Umbilical cord (tissue), 2 donors: Measurements from ENCODE around the gene CCDC197. TPM values are rescaled to one million over a fixed set of nuclear protein-coding genes. Genes with fewer than 3 reads are reported as not detected.

Source experiments
- DNase-seq: peaks from one replicate; pipeline ENCODE4 v3.0.0-alpha.2; 2015; ENCODE audit warnings: low spot score
- total RNA-seq: library from RNA; depleted of rRNA; stranded (reverse); fragments of >200 nt; gene quantifications from one replicate; pipeline ENCODE4 v1.2.3, GENCODE V29; 2014; ENCODE audit warnings: low replicate concordance; ENCODE audit not compliant: insufficient read depth

The CCDC197 gene
- total RNA-seq, 1 donor from 2014 or later = not detected

DNA sequence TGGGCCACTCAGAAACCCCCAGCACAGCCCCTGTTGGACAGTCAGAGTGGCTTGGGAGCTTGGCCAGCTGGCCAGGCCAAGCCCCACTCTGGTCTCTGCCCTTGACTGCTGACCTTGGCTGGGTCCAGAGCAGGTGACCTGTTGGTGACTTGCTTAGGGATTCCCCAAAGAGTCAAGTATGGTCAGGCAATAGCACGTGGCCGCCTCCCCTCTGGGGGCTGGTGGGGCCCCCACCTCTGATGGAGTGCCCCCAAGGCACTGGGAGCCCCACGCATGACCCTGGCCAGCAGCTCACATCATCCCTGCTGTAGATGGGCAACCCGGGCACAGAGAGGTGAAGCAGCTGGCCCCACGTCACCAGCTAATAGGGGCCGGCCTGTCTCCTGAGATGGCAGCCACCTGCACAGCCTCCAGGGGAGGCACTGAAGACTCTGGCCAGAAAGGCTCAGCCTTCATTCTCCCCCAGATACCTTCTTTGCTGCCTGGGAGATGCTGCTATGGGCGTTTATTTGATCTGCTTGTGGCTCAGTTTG is 1.8 kb downstream of the CCDC197 start:
- DNase-seq = no peak

DNA sequence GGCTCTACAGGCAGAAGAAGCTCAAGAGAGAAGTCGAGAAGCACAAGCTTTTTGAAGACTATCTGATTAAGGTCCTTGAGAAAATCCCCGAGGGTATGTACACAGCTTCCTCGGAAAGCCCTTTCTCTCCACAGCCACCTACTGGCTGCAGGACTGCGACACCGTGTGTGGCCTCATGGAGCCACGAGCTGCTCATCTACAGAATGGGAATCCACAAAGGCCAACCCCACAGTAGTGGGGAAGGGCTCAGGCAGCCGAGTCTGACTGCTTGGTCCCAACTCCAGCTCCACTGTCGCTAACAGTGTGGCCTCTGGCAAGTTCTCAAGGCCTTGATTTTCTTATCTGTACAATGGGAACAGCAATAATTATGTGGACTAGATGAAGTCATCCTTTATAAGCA is 2.5 kb downstream of the CCDC197 start:
- DNase-seq = no peak

- DNase-seq = no peak
Measured at GRCh38 chr14:94000267-94000666, 3.2 kb downstream of the CCDC197 start.

- peak; percentile 34 for DNase-seq
Measured at GRCh38 chr14:94001016-94001415, 3.9 kb downstream of the CCDC197 start.

GRCh38 chr14:94001501-94002396 is 4.6 kb downstream of the CCDC197 start:
- peak; percentile 75 for DNase-seq

- DNase-seq = no peak
Measured at GRCh38 chr14:94003397-94003796, 6.3 kb downstream of the CCDC197 start.

GRCh38 chr14:94004015-94004414 is 6.9 kb downstream of the CCDC197 start:
- DNase-seq = no peak

DNA sequence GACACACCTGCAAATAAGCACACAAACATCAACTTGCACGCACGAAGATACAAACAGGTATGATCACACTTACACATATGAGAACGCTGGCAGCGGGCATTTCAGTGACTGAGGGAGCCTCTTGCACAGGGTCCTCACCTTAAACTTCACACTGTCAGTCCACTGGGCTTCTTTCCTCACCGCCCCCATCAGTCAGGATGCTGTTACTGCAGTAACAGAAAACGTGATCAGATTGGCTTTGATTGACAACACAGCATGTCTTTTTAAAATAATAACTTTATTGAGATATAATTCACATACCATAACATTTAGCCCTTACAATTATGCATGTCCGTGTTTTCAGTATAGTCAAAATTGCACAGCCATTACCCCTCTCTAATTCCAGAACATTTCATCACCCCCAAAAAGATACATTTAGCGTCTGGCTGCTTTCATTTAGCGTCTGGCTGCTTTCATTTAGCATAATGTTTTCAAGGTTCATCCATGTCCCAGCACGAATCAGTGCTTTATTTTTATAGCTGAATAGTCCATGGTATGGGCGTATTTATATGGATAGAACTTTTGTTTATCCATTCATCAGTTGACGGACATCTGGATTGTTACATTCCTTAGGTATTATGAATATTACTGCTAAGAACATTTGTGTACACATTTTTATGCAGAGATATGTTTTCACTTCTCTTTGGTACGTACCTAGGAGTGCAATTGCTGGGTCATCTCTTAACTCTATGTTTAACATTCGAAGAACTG is 8.4 kb downstream of the CCDC197 start:
- no peak for DNase-seq

DNA sequence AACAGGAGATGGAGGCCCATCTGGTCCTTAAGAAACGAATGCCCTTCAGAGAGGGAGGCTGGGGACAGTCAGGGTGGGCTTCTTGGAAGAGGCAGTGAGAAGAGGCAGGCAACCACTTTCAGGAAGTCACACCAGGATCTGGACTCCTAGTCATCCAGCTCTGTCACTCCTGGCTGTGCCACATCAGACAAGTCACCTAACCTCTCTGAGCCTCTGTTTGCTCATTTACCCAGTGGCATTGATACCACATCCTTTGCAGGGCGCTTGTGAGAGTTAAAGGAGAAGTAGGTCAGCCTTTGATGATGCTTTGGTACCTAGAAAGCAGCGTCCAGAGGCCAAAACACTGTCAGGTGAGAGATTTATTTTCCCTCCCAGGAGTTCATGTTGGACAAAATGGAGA is 11.1 kb downstream of the CCDC197 start:
- no peak for DNase-seq

DNA sequence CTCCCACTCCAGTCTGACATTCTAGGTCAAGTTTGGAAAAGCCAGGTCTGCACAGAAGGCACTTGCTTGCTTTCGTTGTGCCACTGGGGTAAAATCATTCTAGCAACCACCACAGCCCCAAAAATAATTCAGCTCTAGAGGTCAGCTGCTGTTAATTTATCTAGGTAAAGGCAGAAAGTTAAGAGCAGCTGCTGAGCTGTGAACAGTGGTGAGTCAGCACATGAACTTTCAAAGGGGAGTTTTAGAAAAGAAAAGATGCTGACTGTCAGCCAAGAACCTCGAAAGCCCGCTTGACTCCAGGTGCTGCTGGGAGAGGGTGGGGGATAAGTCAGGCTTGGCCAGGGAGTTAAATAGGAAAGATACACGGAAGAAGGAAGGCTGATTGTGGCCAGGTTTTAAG is 12.7 kb downstream of the CCDC197 start:
- peak; percentile 54 for DNase-seq

DNA sequence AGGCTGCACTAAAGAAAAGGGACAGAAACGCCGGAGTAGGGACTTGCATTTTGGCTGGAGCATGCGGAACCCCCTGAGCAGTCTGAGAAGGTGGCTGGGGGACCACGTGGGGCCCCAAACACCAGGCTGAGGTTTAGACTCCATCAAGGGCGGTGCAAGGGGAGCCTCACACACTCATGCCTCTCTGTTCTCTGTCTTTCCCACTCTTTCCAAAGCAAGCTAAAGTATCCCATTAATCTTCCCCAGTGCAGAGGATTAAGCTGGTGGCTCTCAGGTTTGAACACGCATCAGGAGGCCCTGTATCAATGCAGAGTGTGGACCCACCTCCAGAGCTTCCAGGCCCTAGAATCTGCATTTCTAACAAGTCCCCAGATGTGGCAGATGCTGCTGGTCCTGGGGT is 13.5 kb downstream of the CCDC197 start:
- DNase-seq = no peak

DNA sequence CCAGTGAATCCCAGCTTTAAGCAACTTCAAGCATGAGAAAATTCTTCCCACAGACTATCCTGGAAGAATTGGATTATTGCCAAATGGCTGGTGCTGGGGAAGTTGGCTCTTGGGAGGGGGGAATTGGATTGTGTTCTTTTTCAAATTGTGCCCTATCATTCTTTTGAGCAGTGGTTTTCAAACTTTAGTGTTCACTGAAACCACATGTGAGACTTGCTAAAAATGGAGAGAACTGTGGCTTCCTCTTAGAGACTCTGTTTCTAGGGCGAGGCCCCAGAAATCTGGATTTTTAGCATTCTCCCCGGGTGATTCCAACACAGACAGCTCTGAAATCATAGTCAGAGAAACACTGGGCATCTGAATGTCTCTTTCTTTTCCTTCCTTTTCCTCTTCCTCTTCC is 14.7 kb downstream of the CCDC197 start:
- DNase-seq = peak; percentile 45

GRCh38 chr14:94014382-94014781 is 17.3 kb downstream of the CCDC197 start:
- no peak for DNase-seq

- no peak for DNase-seq
Measured at GRCh38 chr14:94015223-94015622, 18.1 kb downstream of the CCDC197 start.

- no peak for DNase-seq
Measured at GRCh38 chr14:94016446-94016976, 19.4 kb downstream of the CCDC197 start.

DNA sequence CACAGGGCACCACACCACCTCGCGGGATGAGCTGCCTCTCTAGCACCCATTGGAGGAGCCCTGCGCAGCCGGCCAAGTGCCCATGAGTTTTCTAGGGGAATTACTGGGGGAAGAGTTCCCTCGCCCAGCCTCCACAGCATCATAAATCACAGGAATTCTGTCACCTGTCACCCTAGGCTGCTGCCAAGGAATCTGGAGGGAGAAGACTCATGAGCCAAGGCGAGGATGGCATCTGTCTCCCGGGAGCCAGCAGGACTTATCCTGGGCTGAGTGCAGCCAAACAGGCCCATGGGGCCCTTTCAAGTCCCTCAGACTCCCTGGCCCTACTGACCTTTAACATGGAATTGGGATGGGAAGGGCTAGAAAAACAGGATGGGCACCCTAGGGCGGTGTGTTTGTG is 21.2 kb downstream of the CCDC197 start:
- no peak for DNase-seq

- DNase-seq = no peak
Measured at GRCh38 chr14:94019329-94019728, 22.2 kb downstream of the CCDC197 start.

DNA sequence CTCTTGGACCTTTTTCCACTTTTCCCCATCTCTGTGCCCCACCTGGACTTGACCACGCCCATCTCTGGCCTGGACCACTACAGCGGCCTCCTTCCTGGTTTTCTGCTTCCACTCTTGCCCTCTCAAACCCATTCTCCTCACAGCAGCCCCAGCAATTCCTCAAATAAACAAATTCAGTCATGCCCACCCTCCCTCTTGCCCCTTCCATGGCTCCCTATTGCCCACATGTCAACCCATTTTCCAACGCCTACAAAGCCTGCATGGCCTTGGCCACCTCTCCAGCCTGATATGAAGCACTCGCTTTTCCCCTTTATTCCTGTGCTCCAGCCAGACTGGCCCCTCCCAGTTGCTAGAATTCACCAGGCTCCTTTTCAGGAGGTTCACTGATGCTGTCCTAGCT is 23.2 kb downstream of the CCDC197 start:
- DNase-seq = no peak

DNA sequence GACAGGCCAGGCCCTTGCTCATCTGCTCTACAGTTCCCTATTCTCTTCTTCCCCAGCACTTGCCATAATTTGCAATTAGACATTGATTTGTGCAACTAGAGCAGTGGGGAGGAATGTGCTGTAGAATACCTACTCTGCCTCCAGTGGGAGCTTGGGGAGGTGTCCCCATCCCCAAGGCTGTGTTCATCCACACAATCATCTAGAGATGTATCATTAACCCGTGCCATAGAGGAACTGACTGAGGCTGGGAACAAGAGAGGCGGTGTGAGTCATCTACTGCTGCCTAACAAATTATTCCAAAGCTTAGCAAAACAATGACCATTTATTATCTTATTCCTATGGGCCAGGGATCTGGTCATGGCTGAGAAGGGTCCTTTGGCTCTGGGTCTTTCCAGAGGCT is 23.9 kb downstream of the CCDC197 start:
- DNase-seq = no peak

DNA sequence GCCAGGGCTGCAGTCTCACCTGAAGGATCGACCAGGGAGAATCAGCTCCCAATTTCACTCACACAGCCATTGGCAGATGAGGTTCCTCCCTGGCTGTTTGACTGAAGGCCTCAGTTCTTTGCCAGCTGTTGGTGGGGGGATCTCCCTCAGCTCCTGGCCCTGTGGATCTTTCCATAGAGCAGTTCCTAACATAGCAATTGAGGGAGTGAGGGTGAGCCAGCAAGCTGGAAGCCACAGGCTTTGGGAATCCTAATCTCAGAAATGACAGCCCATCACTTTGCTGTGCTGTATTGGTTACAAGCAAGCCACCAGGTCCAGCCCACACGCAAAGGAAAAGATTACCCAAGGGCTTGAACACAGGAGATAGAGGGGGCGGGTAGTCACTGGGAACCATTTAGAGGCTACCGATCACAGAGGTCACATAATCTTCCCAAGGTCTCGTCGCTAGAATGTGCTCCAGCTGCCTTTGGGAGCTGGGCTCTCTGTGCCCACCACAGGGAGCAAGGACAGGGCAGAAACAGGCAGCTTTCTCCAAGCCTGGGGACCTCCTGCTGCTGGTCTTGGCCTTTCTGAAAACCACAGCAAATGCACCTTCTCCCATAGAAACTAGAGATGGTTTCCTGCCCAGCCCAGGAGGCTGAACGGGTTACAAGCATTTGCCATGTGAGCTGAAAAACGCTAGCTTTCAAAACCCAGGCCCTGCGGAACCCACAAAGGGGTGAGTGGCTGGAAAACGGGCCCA is 24.5 kb downstream of the CCDC197 start:
- no peak for DNase-seq

DNA sequence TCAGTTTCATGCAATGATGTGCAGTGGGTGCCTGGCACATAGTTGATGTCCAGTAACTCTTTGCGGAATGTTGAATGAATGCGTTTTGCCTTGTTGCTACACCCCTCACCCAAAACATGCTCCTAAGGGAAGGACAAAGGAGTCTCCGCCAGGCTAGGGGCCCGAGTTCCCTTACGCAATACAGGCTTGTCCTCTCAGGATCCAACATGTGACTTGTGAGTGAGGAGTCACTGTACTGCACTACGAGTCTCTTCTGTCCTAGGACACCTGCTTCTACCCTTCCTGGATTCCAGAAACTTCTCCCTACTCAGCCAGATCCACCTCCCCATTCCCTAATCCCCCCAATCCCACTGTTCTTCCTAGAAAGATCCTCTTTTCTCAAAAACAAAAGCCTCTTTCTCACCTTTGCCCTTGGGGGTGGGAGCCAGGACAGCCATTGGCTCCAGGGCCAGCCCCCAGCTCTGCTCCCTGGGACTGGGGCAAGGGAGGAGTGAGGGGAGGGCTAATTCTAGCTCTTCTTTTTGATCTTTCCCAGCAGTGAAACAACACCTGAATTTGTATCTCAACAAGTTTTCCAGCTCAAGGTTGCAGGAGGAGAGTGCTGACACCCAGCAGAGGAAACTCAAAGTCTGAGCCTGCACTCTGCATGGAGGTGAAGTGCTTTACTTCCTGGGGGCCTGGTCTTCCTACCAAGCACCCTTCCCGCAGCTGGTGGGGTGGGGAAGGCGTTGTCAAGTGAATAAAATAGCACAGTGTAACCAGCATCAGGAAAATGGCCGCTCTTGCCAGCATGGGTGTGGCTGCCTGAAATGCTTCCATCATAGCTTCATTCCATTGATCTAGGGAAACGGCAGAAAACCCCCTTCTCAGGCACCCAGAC is 25.7 kb downstream of the CCDC197 start:
- DNase-seq = no peak
